Measurements from ENCODE around the gene TLR8. TPM values are rescaled to one million over a fixed set of nuclear protein-coding genes. Genes with fewer than 3 reads are reported as not detected.

Gene TLR8
- total and polyA plus RNA-seq, 2 experiments from 2014 or later = not detected

GRCh38 chrX:12956704-12957534, 50.5 kb downstream of the TLR8 start (continued):
- TF ChIP-seq ZNF462 (CRISPR knock-in tag; IDR thresholded peaks at IDR 0.05) = no peak
- TF ChIP-seq STAT1 (IDR thresholded peaks at IDR 0.05; ENCODE audit: unreplicated experiment) = no peak
- no peak for TF ChIP-seq CTCF (conservative IDR thresholded peaks at IDR 0.05; ENCODE audit: low read depth in 2 of 2)
- TF ChIP-seq EZH2 (IDR thresholded peaks at IDR 0.05; ENCODE audit: low read depth, unreplicated experiment) = no peak
- TF ChIP-seq POLR2AphosphoS5 (IDR thresholded peaks at IDR 0.05; ENCODE audit: low read depth) = no peak
- TF ChIP-seq CREB1 (CRISPR knock-in tag; IDR thresholded peaks at IDR 0.05; ENCODE audit: low read depth) = no peak
- no peak for TF ChIP-seq EZH2phosphoT487 (IDR thresholded peaks at IDR 0.05; ENCODE audit: unreplicated experiment)
- no peak for TF ChIP-seq ZNF114 (CRISPR knock-in tag; IDR thresholded peaks at IDR 0.05)
- no peak for TF ChIP-seq JUNB (IDR thresholded peaks at IDR 0.05; ENCODE audit: unreplicated experiment)

Data from GM23338 (cell line).